ENCODE data around the gene ADGRG4.
A peak's percentile ranks its signal among the peaks of the same experiment; 100 is the strongest.
"Not testable (repeated sequence)": the region's sequence is repeated elsewhere in the genome, so short reads cannot be mapped to it uniquely, and the experiment has no call there.

The ADGRG4 gene

GRCh38 chrX:136300721-136301120 is at the start of gene ADGRG4:
ADGRG4 (plus strand) TSS chrX:136300963; CDS start chrX:136308778, 7,815 bp downstream.
- DNase-seq: not testable (repeated sequence)

- peak; percentile 22 to 76 for DNase-seq
Observed at GRCh38 chrX:136251041-136251991, 49.4 kb upstream of the ADGRG4 start, which contains the start of gene MAP7D3. MAP7D3 (minus strand) TSS chrX:136251400; CDS start chrX:136251358, 42 bp downstream.

GRCh38 chrX:136255541-136255940 is 45.2 kb upstream of the ADGRG4 start:
- DNase-seq: peak; percentile 11 to 35

- peak in 1 of 2 experiments; percentile 35 for DNase-seq
Observed at GRCh38 chrX:136256026-136256425, 44.7 kb upstream of the ADGRG4 start.

- DNase-seq: no peak
Observed at GRCh38 chrX:136258951-136259350, 41.8 kb upstream of the ADGRG4 start.

- DNase-seq: no peak
Observed at GRCh38 chrX:136259543-136259942, 41.2 kb upstream of the ADGRG4 start.

- no peak for DNase-seq
Observed at GRCh38 chrX:136260776-136261175, 40.0 kb upstream of the ADGRG4 start.

- DNase-seq: no peak
Observed at GRCh38 chrX:136261321-136261720, 39.4 kb upstream of the ADGRG4 start.

GRCh38 chrX:136262243-136262642 is 38.5 kb upstream of the ADGRG4 start:
- DNase-seq: no peak

GRCh38 chrX:136262812-136263315 is 37.9 kb upstream of the ADGRG4 start:
- DNase-seq: peak in 1 of 2 experiments; percentile 6

GRCh38 chrX:136266828-136267227 is 33.9 kb upstream of the ADGRG4 start:
- DNase-seq: no peak

GRCh38 chrX:136268051-136269048 is 32.4 kb upstream of the ADGRG4 start:
- peak; percentile 7 to 68 for DNase-seq

- no peak for DNase-seq
Observed at GRCh38 chrX:136269921-136270320, 30.8 kb upstream of the ADGRG4 start.

GRCh38 chrX:136271300-136271699 is 29.5 kb upstream of the ADGRG4 start:
- no peak for DNase-seq

- no peak for DNase-seq
Observed at GRCh38 chrX:136272325-136272724, 28.4 kb upstream of the ADGRG4 start.

GRCh38 chrX:136273986-136274385 is 26.8 kb upstream of the ADGRG4 start:
- DNase-seq: peak; percentile 86 to 93

- DNase-seq: peak; percentile 4 to 6
Observed at GRCh38 chrX:136275553-136275952, 25.2 kb upstream of the ADGRG4 start.

GRCh38 chrX:136286375-136286774 is 14.4 kb upstream of the ADGRG4 start:
- DNase-seq: not testable (repeated sequence)

- no peak for DNase-seq
Observed at GRCh38 chrX:136291824-136292223, 8.9 kb upstream of the ADGRG4 start.

- DNase-seq: no peak
Observed at GRCh38 chrX:136292656-136293055, 8.1 kb upstream of the ADGRG4 start.

- DNase-seq: no peak
Observed at GRCh38 chrX:136295380-136295779, 5.4 kb upstream of the ADGRG4 start.

- no peak for DNase-seq
Observed at GRCh38 chrX:136303041-136303440, 2.3 kb downstream of the ADGRG4 start.

GRCh38 chrX:136304493-136304892 is 3.7 kb downstream of the ADGRG4 start:
- peak in 1 of 2 experiments; percentile 8 for DNase-seq
